GM21447 (cell line): ENCODE data around the gene RPL9.
"Not testable (repeated sequence)": the region's sequence is repeated elsewhere in the genome, so short reads cannot be mapped to it uniquely, and the experiment has no call there.

ENCODE experiments used
- ATAC-seq: cut with Tn5 transposase; IDR thresholded peaks from one replicate; pipeline ENCODE4 v1.9.1; 2021; ENCODE audit not compliant: unreplicated experiment

The RPL9 gene

GRCh38 chr4:39458505-39459300 is at the start of gene RPL9, which contains the start of gene LIAS:
TSS of gene RPL9 (minus strand) at chr4:39458922. CDS start at chr4:39458439, 483 bp downstream.
TSS of gene LIAS (plus strand) at chr4:39459056. CDS start at chr4:39459118, 62 bp downstream.
- peak; percentile 85 for ATAC-seq

- no peak for ATAC-seq
Observed at GRCh38 chr4:39505581-39505980, 46.9 kb upstream of the RPL9 start.

GRCh38 chr4:39504538-39504937 is 45.8 kb upstream of the RPL9 start:
- no peak for ATAC-seq

GRCh38 chr4:39502664-39503035 is 43.9 kb upstream of the RPL9 start:
- ATAC-seq: not testable (repeated sequence)

- ATAC-seq: no peak
Observed at GRCh38 chr4:39502019-39502663, 43.4 kb upstream of the RPL9 start.

- no peak for ATAC-seq
Observed at GRCh38 chr4:39498727-39499020, 40.0 kb upstream of the RPL9 start.

GRCh38 chr4:39497909-39498726 is 39.4 kb upstream of the RPL9 start:
- no peak for ATAC-seq

GRCh38 chr4:39495446-39496213 is 36.9 kb upstream of the RPL9 start:
- no peak for ATAC-seq

- ATAC-seq: no peak
Observed at GRCh38 chr4:39494354-39494753, 35.6 kb upstream of the RPL9 start.

- ATAC-seq: no peak
Observed at GRCh38 chr4:39490322-39490721, 31.6 kb upstream of the RPL9 start.

GRCh38 chr4:39486221-39486804 is 27.6 kb upstream of the RPL9 start:
- ATAC-seq: no peak

- no peak for ATAC-seq
Observed at GRCh38 chr4:39484582-39485272, 26.0 kb upstream of the RPL9 start.

GRCh38 chr4:39480902-39481695 is 22.4 kb upstream of the RPL9 start:
- no peak for ATAC-seq

- no peak for ATAC-seq
Observed at GRCh38 chr4:39480251-39480650, 21.5 kb upstream of the RPL9 start.

GRCh38 chr4:39476187-39476895 is 17.6 kb upstream of the RPL9 start:
- ATAC-seq: no peak

GRCh38 chr4:39472396-39472795 is 13.7 kb upstream of the RPL9 start:
- no peak for ATAC-seq

- ATAC-seq: no peak
Observed at GRCh38 chr4:39470402-39470801, 11.7 kb upstream of the RPL9 start.

- ATAC-seq: peak; percentile 84
Observed at GRCh38 chr4:39469429-39470077, 10.8 kb upstream of the RPL9 start.
